ENCODE data around the gene ANKUB1. TPM values are rescaled to one million over a fixed set of nuclear protein-coding genes. Genes with fewer than 3 reads are reported as not detected.
"Not testable (repeated sequence)": the region's sequence is repeated elsewhere in the genome, so short reads cannot be mapped to it uniquely, and the experiment has no call there.

ANKUB1 gene
- total RNA-seq, 5 donors from 2014 or later (not counting 1 experiment from before 2014, with no cell fraction given): not detected

GRCh38 chr3:149831321-149831720, 39.0 kb upstream of the ANKUB1 start:
- H3K9me3 Mint-ChIP-seq: peaks cover 0 to 43% (median 30%) of the 10 kb centered on the region in 3 donors
- H3K36me3 Mint-ChIP-seq: peaks cover 31% of the 10 kb centered on the region
- H3K27ac Mint-ChIP-seq: no peak overlapping the region
- Histone ChIP-seq H3K36me3 (ENCODE audit: control insufficient read depth in 2 of 2, extremely low read depth in 1 of 2, insufficient read depth in 1 of 2, low read length in 1 of 2) (no peaks in the 10 kb centered on the region), H3K4me1 (ENCODE audit: control insufficient read depth in 1 of 2, extremely low read depth in 1 of 2, insufficient read depth in 2 of 2, low read length in 2 of 2) (no peaks in the 10 kb centered on the region), H3K4me3 (ENCODE audit: control insufficient read depth in 1 of 2, extremely low read depth in 1 of 2, low read length in 1 of 2) (no peak overlapping the region), H3K27me3 (replicated peaks in 1 of 2; ENCODE audit: control insufficient read depth in 2 of 2, extremely low read depth in 1 of 2, insufficient read depth in 2 of 2, low read length in 1 of 2) (no peaks in the 10 kb centered on the region), H3K9me3 (peaks cover 14% of the 10 kb centered on the region), H3K27ac (ENCODE audit: low read length) (no peak overlapping the region)
- ATAC-seq (replicated peaks in 1 of 4) (no peak), DNase-seq (no peak)
- H3K4me1 Mint-ChIP-seq: peaks cover 7 to 10% (median 7%) of the 10 kb centered on the region in 3 donors
- H3K4me3 Mint-ChIP-seq: no peak overlapping the region
- 90% methylated on average over 3 of the region's 4 CpGs for WGBS (ENCODE audit: insufficient coverage)
- H3K27me3 Mint-ChIP-seq: no peaks in the 10 kb centered on the region
- ChIA-PET POLR2A (no interaction called here), CTCF (no interaction called here)

DNA sequence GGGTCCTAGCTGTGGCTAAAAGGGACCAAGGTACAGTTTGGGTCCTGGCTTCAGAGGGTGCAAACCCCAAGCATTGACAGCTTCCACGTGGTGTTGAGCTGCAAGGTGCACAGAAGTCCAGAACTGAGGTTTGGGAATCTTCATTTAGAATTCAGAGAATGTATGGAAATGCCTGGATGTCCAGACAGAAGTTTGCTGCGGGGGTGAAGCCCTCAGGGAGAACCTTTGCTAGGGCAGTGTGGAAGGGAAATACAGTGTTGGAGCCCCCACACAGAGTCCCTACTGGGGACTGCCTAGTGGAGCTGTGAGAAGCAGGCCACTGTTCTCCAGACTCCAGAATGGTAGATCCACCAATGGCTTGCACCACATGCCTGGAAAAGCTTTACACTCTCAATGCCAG, 38.5 kb upstream of the ANKUB1 start:
- Mint-ChIP-seq H3K27ac (no peak overlapping the region), H3K27me3 (no peaks in the 10 kb centered on the region), H3K4me3 (no peak overlapping the region), H3K36me3 (peaks cover 33% of the 10 kb centered on the region), H3K4me1 (peaks cover 11 to 14% (median 11%) of the 10 kb centered on the region in 3 donors), H3K9me3 (peaks cover 0 to 40% (median 29%) of the 10 kb centered on the region in 3 donors)
- Histone ChIP-seq H3K27me3 (replicated peaks in 1 of 2; ENCODE audit: control insufficient read depth in 2 of 2, extremely low read depth in 1 of 2, insufficient read depth in 2 of 2, low read length in 1 of 2) (no peaks in the 10 kb centered on the region), H3K9me3 (peaks cover 14% of the 10 kb centered on the region), H3K27ac (ENCODE audit: low read length) (no peak overlapping the region), H3K36me3 (ENCODE audit: control insufficient read depth in 2 of 2, extremely low read depth in 1 of 2, insufficient read depth in 1 of 2, low read length in 1 of 2) (no peaks in the 10 kb centered on the region), H3K4me1 (ENCODE audit: control insufficient read depth in 1 of 2, extremely low read depth in 1 of 2, insufficient read depth in 2 of 2, low read length in 2 of 2) (no peaks in the 10 kb centered on the region), H3K4me3 (ENCODE audit: control insufficient read depth in 1 of 2, extremely low read depth in 1 of 2, low read length in 1 of 2) (no peak overlapping the region)
- DNase-seq (no peak), ATAC-seq (replicated peaks in 1 of 4) (no peak)
- 93% methylated on average over 1 of the region's 2 CpGs for WGBS (ENCODE audit: insufficient coverage)
- ChIA-PET POLR2A (no interaction called here), CTCF (no interaction called here)

DNA sequence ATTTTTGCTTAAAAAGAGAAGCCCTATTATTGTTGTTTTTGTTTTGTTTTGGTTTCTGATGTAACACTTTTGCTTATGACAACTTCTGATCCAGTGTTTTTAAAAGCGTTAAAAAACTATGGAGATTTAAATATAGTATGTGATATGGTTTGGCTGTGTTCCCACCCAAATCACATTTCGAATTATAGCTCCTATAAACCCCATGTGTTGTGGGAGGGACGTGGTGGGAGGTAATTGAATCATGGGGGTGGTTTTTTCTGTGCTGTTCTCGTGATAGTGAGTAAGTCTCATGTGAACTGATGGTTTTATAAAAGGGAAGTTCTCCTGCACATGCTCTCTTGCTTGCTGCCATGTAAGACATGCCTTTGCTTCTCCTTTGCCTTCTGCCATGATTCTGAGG, 37.3 kb upstream of the ANKUB1 start:
- no CpG with 5 or more reads among the region's 4 CpGs for WGBS (ENCODE audit: insufficient coverage)
- H3K4me3 Mint-ChIP-seq; DNase-seq; CTCF ChIA-PET; POLR2A ChIA-PET; H3K27me3 Mint-ChIP-seq; H3K4me3 ChIP-seq (ENCODE audit: control insufficient read depth in 1 of 2, extremely low read depth in 1 of 2, low read length in 1 of 2); H3K27ac Mint-ChIP-seq; H3K27me3 ChIP-seq (replicated peaks in 1 of 2; ENCODE audit: control insufficient read depth in 2 of 2, extremely low read depth in 1 of 2, insufficient read depth in 2 of 2, low read length in 1 of 2); H3K27ac ChIP-seq (ENCODE audit: low read length); H3K36me3 ChIP-seq (ENCODE audit: control insufficient read depth in 2 of 2, extremely low read depth in 1 of 2, insufficient read depth in 1 of 2, low read length in 1 of 2); H3K4me1 ChIP-seq (ENCODE audit: control insufficient read depth in 1 of 2, extremely low read depth in 1 of 2, insufficient read depth in 2 of 2, low read length in 2 of 2); ATAC-seq (replicated peaks in 1 of 4): not testable (repeated sequence)
- Mint-ChIP-seq H3K9me3 (peaks cover 0 to 27% (median 26%) of the 10 kb centered on the region in 3 donors), H3K36me3 (peaks cover 36% of the 10 kb centered on the region), H3K4me1 (peaks cover 16 to 20% (median 18%) of the 10 kb centered on the region in 3 donors)
- peaks cover 14% of the 10 kb centered on the region for H3K9me3 ChIP-seq

GRCh38 chr3:149828390-149828789, 36.0 kb upstream of the ANKUB1 start:
- Histone ChIP-seq H3K9me3 (peaks cover 11% of the 10 kb centered on the region), H3K4me1 (ENCODE audit: control insufficient read depth in 1 of 2, extremely low read depth in 1 of 2, insufficient read depth in 2 of 2, low read length in 2 of 2) (no peaks in the 10 kb centered on the region), H3K36me3 (ENCODE audit: control insufficient read depth in 2 of 2, extremely low read depth in 1 of 2, insufficient read depth in 1 of 2, low read length in 1 of 2) (no peaks in the 10 kb centered on the region), H3K4me3 (ENCODE audit: control insufficient read depth in 1 of 2, extremely low read depth in 1 of 2, low read length in 1 of 2) (no peak overlapping the region), H3K27ac (ENCODE audit: low read length) (no peak overlapping the region), H3K27me3 (replicated peaks in 1 of 2; ENCODE audit: control insufficient read depth in 2 of 2, extremely low read depth in 1 of 2, insufficient read depth in 2 of 2, low read length in 1 of 2) (no peaks in the 10 kb centered on the region)
- ChIA-PET CTCF (interaction anchor here in 1 of 2 donors (0.7 kb wide), 1 partner anchor 116 kb away, joined by 4 read pairs; no protein-coding TSS in a partner anchor), POLR2A (no interaction called here)
- Mint-ChIP-seq H3K27ac (no peak overlapping the region), H3K36me3 (peaks cover 39% of the 10 kb centered on the region), H3K4me1 (peaks cover 22 to 27% (median 24%) of the 10 kb centered on the region in 3 donors), H3K27me3 (no peaks in the 10 kb centered on the region), H3K9me3 (peaks cover 0 to 25% (median 21%) of the 10 kb centered on the region in 3 donors), H3K4me3 (no peak overlapping the region)
- no CpG with 5 or more reads among the region's 1 CpG for WGBS (ENCODE audit: insufficient coverage)
- ATAC-seq (replicated peaks in 1 of 4) (no peak), DNase-seq (no peak)

DNA sequence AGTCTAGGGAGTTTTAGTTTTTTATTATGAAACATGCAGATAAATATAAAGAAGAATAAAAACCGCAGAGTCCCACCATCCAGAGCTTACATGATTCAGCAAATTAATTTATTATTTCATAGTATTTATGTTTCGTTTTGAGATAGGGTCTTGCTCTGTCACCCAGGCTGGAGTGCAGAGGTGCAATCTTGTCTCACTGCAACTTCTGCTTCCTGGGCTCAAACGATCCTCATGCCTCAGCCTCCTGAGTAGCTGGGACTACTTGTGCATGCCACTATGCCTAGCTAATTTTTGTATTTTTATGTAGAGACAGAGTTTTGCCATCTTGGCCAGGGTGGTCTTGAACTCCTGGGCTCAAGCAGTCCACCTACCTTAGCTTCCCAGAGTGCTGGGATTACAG, 34.3 kb upstream of the ANKUB1 start:
- no peaks in the 10 kb centered on the region for H3K27me3 Mint-ChIP-seq
- Histone ChIP-seq H3K36me3 (ENCODE audit: control insufficient read depth in 2 of 2, extremely low read depth in 1 of 2, insufficient read depth in 1 of 2, low read length in 1 of 2) (no peaks in the 10 kb centered on the region), H3K27me3 (replicated peaks in 1 of 2; ENCODE audit: control insufficient read depth in 2 of 2, extremely low read depth in 1 of 2, insufficient read depth in 2 of 2, low read length in 1 of 2) (no peaks in the 10 kb centered on the region), H3K4me1 (ENCODE audit: control insufficient read depth in 1 of 2, extremely low read depth in 1 of 2, insufficient read depth in 2 of 2, low read length in 2 of 2) (no peaks in the 10 kb centered on the region), H3K27ac (ENCODE audit: low read length) (no peak overlapping the region), H3K9me3 (peaks cover under 1% of the 10 kb centered on the region), H3K4me3 (ENCODE audit: control insufficient read depth in 1 of 2, extremely low read depth in 1 of 2, low read length in 1 of 2) (no peak overlapping the region)
- peaks cover 34 to 44% (median 39%) of the 10 kb centered on the region in 3 donors for H3K4me1 Mint-ChIP-seq
- H3K36me3 Mint-ChIP-seq: peaks cover 38% of the 10 kb centered on the region
- WGBS (ENCODE audit: insufficient coverage): 67% methylated on average over 1 of the region's 3 CpGs
- ChIA-PET CTCF (interaction anchor here in 1 of 2 donors (0.6 to 1.1 kb wide), 2 partner anchors 18 to 871 kb away, joined by 3 to 6 read pairs; no protein-coding TSS in a partner anchor), POLR2A (no interaction called here)
- ATAC-seq (replicated peaks in 1 of 4) (no peak), DNase-seq (no peak)
- peaks cover 0 to 14% (median 13%) of the 10 kb centered on the region in 3 donors for H3K9me3 Mint-ChIP-seq
- no peak overlapping the region for H3K27ac Mint-ChIP-seq
- H3K4me3 Mint-ChIP-seq: no peak overlapping the region

DNA sequence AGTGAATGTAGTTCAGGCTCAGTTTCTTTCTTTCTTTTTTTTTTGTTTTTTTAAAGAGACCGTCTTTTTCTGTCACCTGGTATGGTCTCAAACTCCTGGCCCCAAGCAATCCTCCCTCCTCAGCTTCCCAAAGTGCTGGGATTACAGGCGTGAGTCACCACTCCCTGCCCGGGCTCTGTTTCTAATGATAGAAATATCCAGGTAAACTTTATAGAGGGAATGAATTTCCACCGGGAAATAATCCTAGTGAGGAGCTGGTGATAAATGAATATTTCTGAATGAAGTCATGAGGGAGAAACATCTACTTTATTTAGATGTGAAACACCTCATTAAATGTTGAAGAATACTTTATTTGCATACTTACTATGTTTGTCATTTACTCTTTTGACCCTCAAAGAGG, 27.8 kb upstream of the ANKUB1 start:
- Mint-ChIP-seq H3K27ac (no peak overlapping the region), H3K27me3 (no peaks in the 10 kb centered on the region), H3K4me3 (no peak overlapping the region), H3K4me1 (peaks cover 76 to 87% (median 80%) of the 10 kb centered on the region in 3 donors), H3K36me3 (peaks cover 27% of the 10 kb centered on the region), H3K9me3 (peaks cover 0 to 2% (median 0%) of the 10 kb centered on the region in 3 donors)
- Histone ChIP-seq H3K36me3 (ENCODE audit: control insufficient read depth in 2 of 2, extremely low read depth in 1 of 2, insufficient read depth in 1 of 2, low read length in 1 of 2) (no peaks in the 10 kb centered on the region), H3K27me3 (replicated peaks in 1 of 2; ENCODE audit: control insufficient read depth in 2 of 2, extremely low read depth in 1 of 2, insufficient read depth in 2 of 2, low read length in 1 of 2) (no peaks in the 10 kb centered on the region), H3K27ac (ENCODE audit: low read length) (no peak overlapping the region), H3K4me3 (ENCODE audit: control insufficient read depth in 1 of 2, extremely low read depth in 1 of 2, low read length in 1 of 2) (no peak overlapping the region), H3K9me3 (no peaks in the 10 kb centered on the region), H3K4me1 (ENCODE audit: control insufficient read depth in 1 of 2, extremely low read depth in 1 of 2, insufficient read depth in 2 of 2, low read length in 2 of 2) (peaks cover 1 to 3% of the 10 kb centered on the region in 2 experiments)
- DNase-seq: no peak
- no CpG with 5 or more reads among the region's 4 CpGs for WGBS (ENCODE audit: insufficient coverage)
- POLR2A ChIA-PET: interaction anchor here in 1 of 2 donors (0.6 kb wide), 1 partner anchor 117 kb away, joined by 5 read pairs; no protein-coding TSS in a partner anchor
- no peak for ATAC-seq (replicated peaks in 1 of 4)
- CTCF ChIA-PET: interaction anchor here (0.6 to 2.0 kb wide), 3 partner anchors 12 to 49 kb away, joined by 3 to 17 read pairs (median 3); no protein-coding TSS in a partner anchor

Data from T-cell (primary cell).